ENCODE measurements around the gene MBTD1. TPM values are rescaled to one million over a fixed set of nuclear protein-coding genes. Genes with fewer than 3 reads are reported as not detected.
A peak's percentile ranks its signal among the peaks of the same experiment; 100 is the strongest.

Gene MBTD1
- total and polyA plus RNA-seq, 2 of the 8 experiments (the other 6 are each of a cell fraction or from before 2014, with no cell fraction given), result 20.3 to 51.4 TPM

DNA sequence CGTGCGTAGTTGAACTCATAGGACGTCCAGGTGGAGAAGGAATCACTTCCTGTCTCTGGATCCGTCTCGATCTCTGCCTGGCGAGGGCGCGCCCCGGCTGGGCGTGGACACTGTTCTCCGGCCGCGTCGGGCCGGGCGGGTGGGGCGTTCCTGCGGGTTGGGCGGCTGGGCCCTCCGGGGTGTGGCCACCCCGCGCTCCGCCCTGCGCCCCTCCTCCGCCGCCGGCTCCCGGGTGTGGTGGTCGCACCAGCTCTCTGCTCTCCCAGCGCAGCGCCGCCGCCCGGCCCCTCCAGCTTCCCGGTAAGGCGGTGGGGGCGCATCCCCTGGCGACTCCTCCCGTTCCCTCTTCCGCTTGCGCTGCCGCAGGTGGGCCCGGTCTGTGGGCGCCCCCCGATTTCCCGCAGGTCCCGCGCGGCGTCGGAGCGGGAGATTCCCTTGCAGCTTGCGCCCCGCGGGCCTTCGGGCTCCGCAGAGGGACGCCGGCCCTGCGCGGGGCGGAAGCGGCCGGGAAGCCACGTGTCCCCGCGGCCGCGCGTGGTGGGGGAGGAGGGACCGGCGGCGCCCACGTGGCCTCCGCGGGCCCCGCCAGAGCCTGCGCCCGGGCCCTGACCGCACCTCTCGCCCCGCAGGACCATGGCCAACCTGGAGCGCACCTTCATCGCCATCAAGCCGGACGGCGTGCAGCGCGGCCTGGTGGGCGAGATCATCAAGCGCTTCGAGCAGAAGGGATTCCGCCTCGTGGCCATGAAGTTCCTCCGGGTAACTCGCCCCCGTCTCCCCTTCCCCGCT lies 93.5 kb downstream of the MBTD1 start, which contains the start of gene NME2 (continued):
- TF ChIP-seq, protein P1, sequence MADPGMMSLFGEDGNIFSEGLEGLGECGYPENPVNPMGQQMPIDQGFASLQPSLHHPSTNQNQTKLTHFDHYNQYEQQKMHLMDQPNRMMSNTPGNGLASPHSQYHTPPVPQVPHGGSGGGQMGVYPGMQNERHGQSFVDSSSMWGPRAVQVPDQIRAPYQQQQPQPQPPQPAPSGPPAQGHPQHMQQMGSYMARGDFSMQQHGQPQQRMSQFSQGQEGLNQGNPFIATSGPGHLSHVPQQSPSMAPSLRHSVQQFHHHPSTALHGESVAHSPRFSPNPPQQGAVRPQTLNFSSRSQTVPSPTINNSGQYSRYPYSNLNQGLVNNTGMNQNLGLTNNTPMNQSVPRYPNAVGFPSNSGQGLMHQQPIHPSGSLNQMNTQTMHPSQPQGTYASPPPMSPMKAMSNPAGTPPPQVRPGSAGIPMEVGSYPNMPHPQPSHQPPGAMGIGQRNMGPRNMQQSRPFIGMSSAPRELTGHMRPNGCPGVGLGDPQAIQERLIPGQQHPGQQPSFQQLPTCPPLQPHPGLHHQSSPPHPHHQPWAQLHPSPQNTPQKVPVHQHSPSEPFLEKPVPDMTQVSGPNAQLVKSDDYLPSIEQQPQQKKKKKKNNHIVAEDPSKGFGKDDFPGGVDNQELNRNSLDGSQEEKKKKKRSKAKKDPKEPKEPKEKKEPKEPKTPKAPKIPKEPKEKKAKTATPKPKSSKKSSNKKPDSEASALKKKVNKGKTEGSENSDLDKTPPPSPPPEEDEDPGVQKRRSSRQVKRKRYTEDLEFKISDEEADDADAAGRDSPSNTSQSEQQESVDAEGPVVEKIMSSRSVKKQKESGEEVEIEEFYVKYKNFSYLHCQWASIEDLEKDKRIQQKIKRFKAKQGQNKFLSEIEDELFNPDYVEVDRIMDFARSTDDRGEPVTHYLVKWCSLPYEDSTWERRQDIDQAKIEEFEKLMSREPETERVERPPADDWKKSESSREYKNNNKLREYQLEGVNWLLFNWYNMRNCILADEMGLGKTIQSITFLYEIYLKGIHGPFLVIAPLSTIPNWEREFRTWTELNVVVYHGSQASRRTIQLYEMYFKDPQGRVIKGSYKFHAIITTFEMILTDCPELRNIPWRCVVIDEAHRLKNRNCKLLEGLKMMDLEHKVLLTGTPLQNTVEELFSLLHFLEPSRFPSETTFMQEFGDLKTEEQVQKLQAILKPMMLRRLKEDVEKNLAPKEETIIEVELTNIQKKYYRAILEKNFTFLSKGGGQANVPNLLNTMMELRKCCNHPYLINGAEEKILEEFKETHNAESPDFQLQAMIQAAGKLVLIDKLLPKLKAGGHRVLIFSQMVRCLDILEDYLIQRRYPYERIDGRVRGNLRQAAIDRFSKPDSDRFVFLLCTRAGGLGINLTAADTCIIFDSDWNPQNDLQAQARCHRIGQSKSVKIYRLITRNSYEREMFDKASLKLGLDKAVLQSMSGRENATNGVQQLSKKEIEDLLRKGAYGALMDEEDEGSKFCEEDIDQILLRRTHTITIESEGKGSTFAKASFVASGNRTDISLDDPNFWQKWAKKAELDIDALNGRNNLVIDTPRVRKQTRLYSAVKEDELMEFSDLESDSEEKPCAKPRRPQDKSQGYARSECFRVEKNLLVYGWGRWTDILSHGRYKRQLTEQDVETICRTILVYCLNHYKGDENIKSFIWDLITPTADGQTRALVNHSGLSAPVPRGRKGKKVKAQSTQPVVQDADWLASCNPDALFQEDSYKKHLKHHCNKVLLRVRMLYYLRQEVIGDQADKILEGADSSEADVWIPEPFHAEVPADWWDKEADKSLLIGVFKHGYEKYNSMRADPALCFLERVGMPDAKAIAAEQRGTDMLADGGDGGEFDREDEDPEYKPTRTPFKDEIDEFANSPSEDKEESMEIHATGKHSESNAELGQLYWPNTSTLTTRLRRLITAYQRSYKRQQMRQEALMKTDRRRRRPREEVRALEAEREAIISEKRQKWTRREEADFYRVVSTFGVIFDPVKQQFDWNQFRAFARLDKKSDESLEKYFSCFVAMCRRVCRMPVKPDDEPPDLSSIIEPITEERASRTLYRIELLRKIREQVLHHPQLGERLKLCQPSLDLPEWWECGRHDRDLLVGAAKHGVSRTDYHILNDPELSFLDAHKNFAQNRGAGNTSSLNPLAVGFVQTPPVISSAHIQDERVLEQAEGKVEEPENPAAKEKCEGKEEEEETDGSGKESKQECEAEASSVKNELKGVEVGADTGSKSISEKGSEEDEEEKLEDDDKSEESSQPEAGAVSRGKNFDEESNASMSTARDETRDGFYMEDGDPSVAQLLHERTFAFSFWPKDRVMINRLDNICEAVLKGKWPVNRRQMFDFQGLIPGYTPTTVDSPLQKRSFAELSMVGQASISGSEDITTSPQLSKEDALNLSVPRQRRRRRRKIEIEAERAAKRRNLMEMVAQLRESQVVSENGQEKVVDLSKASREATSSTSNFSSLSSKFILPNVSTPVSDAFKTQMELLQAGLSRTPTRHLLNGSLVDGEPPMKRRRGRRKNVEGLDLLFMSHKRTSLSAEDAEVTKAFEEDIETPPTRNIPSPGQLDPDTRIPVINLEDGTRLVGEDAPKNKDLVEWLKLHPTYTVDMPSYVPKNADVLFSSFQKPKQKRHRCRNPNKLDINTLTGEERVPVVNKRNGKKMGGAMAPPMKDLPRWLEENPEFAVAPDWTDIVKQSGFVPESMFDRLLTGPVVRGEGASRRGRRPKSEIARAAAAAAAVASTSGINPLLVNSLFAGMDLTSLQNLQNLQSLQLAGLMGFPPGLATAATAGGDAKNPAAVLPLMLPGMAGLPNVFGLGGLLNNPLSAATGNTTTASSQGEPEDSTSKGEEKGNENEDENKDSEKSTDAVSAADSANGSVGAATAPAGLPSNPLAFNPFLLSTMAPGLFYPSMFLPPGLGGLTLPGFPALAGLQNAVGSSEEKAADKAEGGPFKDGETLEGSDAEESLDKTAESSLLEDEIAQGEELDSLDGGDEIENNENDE (IDR thresholded peaks at IDR 0.05; ENCODE audit: insufficient replicate concordance, low read length), result no peak
- TF ChIP-seq CEBPB (IDR thresholded peaks at IDR 0.05; ENCODE audit: low read depth, low read length) (no peak), POLR2AphosphoS5 (IDR thresholded peaks at IDR 0.05; ENCODE audit: low read depth, low read length) (peak; percentile 45), SP4 (IDR thresholded peaks at IDR 0.05; ENCODE audit: low read length) (no peak), JUN (IDR thresholded peaks at IDR 0.05; ENCODE audit: low read depth, low read length) (no peak), EP300 (IDR thresholded peaks at IDR 0.05; ENCODE audit: borderline replicate concordance in 1 of 2, low read depth in 2 of 2, low read length in 2 of 2) (no peak), JUND (IDR thresholded peaks at IDR 0.05; ENCODE audit: low read length) (no peak), EZH2 (IDR thresholded peaks at IDR 0.05; ENCODE audit: low read depth, low read length, severe bottlenecking) (no peak), SIN3A (conservative IDR thresholded peaks at IDR 0.05 in 1 of 2, IDR thresholded peaks at IDR 0.05 in 1 of 2; ENCODE audit: low read depth in 1 of 2, low read length in 2 of 2) (peak in 1 of 2 experiments; percentile 74; a peak in 1 of 4 replicates), FOSL1 (IDR thresholded peaks at IDR 0.05; ENCODE audit: insufficient read depth, low read depth, low read length) (no peak)
